ENCODE measurements around the gene WDR12.

Gene WDR12

DNA sequence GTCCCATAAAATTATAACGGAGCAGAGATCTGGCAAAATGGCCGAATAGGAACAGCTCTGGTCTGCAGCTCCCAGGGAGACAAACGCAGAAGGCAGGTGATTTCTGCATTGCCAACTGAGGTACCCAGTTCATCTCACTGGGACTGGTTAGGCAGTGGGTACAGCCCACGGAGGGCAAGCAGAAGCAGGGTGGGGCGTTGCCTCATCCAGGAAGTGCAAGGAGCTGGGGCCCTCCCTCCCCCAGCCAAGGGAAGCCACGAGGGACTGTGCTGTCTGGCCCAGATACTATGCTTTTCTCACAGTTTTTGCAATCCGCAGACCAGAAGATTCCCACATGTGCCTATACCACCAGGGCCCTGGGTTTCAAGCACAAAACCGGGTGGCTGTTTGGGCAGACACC is 62.7 kb downstream of the WDR12 start:
- H3K27ac Mint-ChIP-seq, result peak overlapping the region; percentile 74
- no peak overlapping the region for H3K4me3 Mint-ChIP-seq
- H3K4me1 Mint-ChIP-seq, result peaks cover 7% of the 10 kb centered on the region
- peaks cover 3% of the 10 kb centered on the region for H3K9me3 Mint-ChIP-seq
- H3K27me3 Mint-ChIP-seq, result no peaks in the 10 kb centered on the region
- peak; percentile 73 for ATAC-seq
- no peaks in the 10 kb centered on the region for H3K36me3 Mint-ChIP-seq

DNA sequence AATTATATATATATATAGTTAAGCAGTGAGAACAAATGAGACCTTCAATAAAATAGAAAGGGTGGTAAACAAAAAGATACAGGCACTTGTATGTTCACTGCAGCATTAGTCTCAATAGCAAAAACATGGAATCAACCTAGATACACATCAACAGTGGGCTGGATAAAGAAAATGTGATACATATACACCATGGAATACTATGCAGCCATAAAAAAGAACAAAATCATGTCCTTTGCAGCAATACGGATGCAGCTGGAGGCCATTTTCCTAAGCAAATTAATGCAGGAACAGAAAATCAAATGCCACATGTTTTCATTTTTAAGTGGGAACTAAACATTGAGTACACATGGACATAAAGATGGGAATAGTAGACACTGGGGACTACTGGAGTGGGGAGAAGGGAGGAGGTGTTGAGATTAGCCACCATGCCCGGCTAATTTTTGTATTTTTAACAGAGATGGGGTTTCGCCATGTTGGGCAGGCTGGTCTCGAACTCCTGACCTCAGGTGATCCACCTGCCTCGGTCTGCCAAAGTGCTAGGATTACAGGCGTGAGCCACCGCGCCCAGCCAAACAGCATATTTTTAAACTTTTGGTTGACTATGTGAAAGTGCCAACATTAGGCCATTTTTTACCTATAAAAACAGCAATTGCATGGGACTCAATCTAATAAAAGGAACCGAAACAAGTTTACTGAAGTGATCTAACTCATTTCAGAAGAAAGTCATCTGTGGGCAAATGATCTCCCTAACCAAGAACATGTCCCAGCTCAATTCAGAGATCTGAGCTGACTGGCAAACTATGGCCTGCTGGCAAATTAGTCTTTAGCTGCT is 63.6 kb downstream of the WDR12 start:
- H3K9me3 Mint-ChIP-seq, result peaks cover 6% of the 10 kb centered on the region
- no peaks in the 10 kb centered on the region for H3K27me3 Mint-ChIP-seq
- H3K27ac Mint-ChIP-seq, result peak overlapping the region; percentile 74
- no peaks in the 10 kb centered on the region for H3K36me3 Mint-ChIP-seq
- ATAC-seq, result peak; percentile 93
- no peak overlapping the region for H3K4me3 Mint-ChIP-seq
- H3K4me1 Mint-ChIP-seq, result peaks cover 7% of the 10 kb centered on the region

DNA sequence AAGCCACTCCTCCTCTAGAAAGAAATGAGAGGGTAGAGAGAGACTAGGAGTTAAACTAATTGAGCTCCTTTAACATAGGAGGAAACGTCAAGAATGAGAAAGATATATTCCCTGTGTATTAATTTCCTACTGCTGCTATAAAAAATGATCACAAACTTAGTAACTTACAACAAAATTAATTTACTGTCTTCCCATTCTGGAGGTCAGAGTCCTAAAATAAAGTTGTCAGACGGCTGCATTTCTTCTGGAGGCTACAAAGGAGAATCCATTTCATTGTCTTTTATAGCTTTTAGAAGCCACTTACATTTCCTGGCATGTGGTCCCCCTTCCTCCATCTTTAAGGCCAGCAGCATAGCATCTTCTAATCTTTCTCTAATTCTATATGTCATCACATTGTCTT is 66.8 kb downstream of the WDR12 start:
- no peak overlapping the region for H3K27ac Mint-ChIP-seq
- no peaks in the 10 kb centered on the region for H3K27me3 Mint-ChIP-seq
- H3K9me3 Mint-ChIP-seq, result peaks cover 9% of the 10 kb centered on the region
- peaks cover 7% of the 10 kb centered on the region for H3K4me1 Mint-ChIP-seq
- no peak overlapping the region for H3K4me3 Mint-ChIP-seq
- peaks cover 6% of the 10 kb centered on the region for H3K36me3 Mint-ChIP-seq
- no peak for ATAC-seq

DNA sequence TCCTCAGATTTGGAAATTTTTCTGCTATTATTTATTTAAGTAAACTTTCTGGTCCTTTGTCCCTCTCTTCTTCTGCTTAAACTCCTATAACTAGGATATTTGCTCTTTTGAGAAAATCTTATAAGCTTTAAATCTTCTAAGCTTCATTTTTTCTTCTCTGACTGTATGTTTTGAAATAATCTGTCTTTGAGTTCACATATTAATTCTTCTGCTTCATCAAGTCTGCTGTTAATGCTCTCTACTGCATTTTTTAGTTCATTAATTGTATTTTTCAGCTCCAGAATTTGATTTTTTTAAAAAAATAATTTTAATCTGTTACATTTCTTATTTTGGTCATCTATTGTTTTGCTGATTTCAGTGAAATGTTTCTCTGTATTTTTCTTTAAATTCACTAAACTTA is 68.8 kb downstream of the WDR12 start:
- Mint-ChIP-seq H3K4me1 (no peaks in the 10 kb centered on the region), H3K27me3 (no peaks in the 10 kb centered on the region), H3K36me3 (peaks cover 6% of the 10 kb centered on the region), H3K9me3 (peaks cover 9% of the 10 kb centered on the region), H3K27ac (no peak overlapping the region), H3K4me3 (no peak overlapping the region)
- no peak for ATAC-seq

DNA sequence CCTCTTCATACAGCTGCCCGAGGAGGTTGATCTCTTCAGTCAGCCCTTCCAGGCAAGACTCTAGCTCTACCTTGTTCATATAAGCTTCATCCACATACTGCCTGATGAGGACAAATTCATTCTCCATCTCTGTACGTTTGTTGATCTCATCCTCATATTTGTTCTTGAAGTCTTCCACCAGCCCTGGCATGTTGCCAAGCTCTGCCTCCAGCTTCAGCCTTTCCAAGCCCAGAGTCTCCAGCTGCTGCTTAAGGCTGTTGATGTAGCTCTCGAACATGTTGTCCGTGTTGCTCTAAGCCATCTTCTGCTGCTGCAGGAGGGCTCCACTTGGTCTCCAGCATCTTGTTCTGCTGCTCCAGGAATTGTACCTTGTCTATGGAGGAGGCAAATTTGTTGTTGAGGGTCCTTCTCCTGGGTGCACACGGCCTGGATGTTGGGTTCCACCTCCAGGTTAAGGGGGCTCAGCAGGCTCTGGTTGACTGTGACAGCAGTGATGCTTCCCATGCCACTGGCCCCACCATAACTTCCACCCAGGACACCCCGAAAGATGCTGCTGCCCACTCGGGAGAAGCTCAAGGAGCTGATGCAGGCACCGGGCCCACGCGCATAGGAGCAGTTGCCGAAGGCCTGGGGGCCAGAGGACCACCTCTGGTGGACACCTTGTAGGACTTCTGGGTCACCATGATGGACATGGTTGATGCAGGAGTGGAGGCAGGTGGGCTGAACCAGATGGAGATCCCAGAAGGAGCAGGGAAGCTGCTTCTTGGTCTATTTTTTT is 70.2 kb downstream of the WDR12 start:
- Mint-ChIP-seq H3K4me3 (no peak overlapping the region), H3K9me3 (peaks cover 9% of the 10 kb centered on the region), H3K27ac (no peak overlapping the region), H3K4me1 (no peaks in the 10 kb centered on the region), H3K27me3 (no peaks in the 10 kb centered on the region), H3K36me3 (peaks cover 6% of the 10 kb centered on the region)
- ATAC-seq, result no peak

DNA sequence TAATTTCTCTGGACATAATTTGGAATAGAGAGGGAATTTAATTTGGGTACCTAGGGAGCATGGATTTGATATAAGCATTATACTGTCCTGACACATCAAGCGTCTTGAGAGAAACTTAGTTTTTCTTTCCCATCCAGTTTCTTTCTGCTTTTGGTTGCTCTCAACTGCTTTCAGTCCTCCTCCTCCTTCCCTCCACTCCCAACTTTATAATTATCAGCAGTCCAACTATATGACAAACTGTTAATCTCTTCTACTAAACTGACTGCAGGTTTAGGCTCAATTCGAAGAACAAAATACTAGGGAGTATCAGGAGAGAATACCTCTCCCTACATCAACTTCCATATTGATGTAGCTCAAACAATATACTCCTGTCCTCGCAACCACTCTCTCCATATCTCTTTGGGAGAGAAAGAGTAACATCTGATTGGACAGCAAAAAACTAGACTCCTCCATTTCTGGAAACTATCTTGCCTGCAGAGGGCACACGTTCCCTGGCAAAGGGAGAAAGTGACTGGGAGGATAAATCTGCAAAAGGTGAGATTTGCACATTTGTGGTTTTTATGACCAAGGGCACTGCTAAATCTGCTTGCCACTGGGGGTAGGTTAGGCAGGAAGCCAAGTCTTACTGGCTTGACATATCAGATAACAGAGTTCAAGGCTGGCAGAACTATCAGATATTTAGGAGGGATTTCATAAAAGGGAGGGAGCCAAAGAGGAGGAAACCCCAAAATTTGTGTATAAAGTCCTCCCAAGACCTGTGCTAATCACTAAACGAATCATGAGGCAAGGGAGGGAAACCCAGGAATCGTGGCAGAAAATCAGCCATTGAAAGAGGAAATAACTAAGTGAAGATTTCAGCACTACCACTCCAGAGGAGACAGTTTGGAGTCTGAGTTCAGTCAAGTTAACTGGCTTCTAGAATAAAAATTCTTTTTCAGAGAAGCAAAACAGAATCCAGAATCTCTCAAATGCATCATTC is 79.9 kb downstream of the WDR12 start:
- Mint-ChIP-seq H3K36me3 (no peaks in the 10 kb centered on the region), H3K27me3 (no peaks in the 10 kb centered on the region), H3K4me1 (peaks cover 9% of the 10 kb centered on the region), H3K4me3 (no peak overlapping the region), H3K9me3 (no peaks in the 10 kb centered on the region), H3K27ac (no peak overlapping the region)
- peak; percentile 64 for ATAC-seq

DNA sequence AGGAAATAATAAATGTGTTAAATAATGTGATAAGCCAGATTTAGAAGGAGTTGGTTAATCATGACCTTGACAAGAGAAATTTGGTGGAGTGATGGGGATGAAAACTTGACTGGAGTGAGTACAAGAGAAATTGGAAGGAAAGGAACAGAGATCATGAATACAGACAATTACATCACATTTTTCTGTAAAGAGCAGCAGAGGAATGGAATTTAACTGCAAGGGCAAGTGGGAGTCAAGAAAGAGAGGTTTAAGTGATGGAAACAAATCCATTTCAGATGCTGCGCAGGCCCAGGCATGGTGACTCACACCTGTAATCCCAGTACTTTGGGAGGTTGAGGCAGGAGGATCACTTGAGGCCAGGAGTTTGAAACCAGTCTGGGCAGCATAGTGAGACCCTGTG is 86.6 kb downstream of the WDR12 start:
- H3K27me3 Mint-ChIP-seq, result no peaks in the 10 kb centered on the region
- no peak for ATAC-seq
- no peaks in the 10 kb centered on the region for H3K36me3 Mint-ChIP-seq
- H3K9me3 Mint-ChIP-seq, result no peaks in the 10 kb centered on the region
- H3K4me1 Mint-ChIP-seq, result no peaks in the 10 kb centered on the region
- no peak overlapping the region for H3K4me3 Mint-ChIP-seq
- H3K27ac Mint-ChIP-seq, result no peak overlapping the region
